SK-N-SH (cell line): ENCODE data around the gene SVIL.

Experiments used
- CTCF ChIP-seq: fragments of 200-600 bp; sonication (generic); IDR thresholded peaks from 2 replicates; pipeline ENCODE4 v1.6.1; 2017; ENCODE audit warnings: antibody characterized with exemption, mild to moderate bottlenecking, moderate library complexity
- EP300 ChIP-seq, 2 experiments: IDR thresholded peaks; 2 replicates each; pipeline versions ENCODE4 v1.4.0 to v1.6.1; 2012; ENCODE audit warnings: borderline replicate concordance in 1 of 2, low read depth in 1 of 2, low read length in 1 of 2
- EZH2phosphoT487 ChIP-seq: fragments of 200-600 bp; sonication (generic); IDR thresholded peaks from 2 replicates; pipeline ENCODE4 v1.6.1; 2017; ENCODE audit warnings: low read depth, mixed run types, mild to moderate bottlenecking, antibody characterized with exemption, moderate library complexity, borderline replicate concordance
- GABPA ChIP-seq: IDR thresholded peaks from 2 replicates; pipeline ENCODE4 v1.4.0; 2012; ENCODE audit warnings: low read depth, mild to moderate bottlenecking
- GATA2 ChIP-seq: sonication (generic); formaldehyde crosslinking; IDR thresholded peaks from 2 replicates; pipeline ENCODE4 v1.5.0; 2020; ENCODE audit warnings: mild to moderate bottlenecking, missing genetic modification reagents
- JUND ChIP-seq: IDR thresholded peaks from 2 replicates; pipeline ENCODE4 v1.4.0; 2012
- POLR2AphosphoS5 ChIP-seq: IDR thresholded peaks from 2 replicates; pipeline ENCODE4 v1.6.1; 2012; ENCODE audit warnings: low read depth, low read length
- RAD21 ChIP-seq: IDR thresholded peaks from 2 replicates; pipeline ENCODE4 v1.6.1; 2012; ENCODE audit warnings: mild to moderate bottlenecking, low read length
- SIN3A ChIP-seq: IDR thresholded peaks from 2 replicates; pipeline ENCODE4 v1.6.1; 2012; ENCODE audit warnings: low read depth, mild to moderate bottlenecking, low read length, moderate library complexity, borderline replicate concordance
- TAF1 ChIP-seq: IDR thresholded peaks from 2 replicates; pipeline ENCODE4 v1.6.1; 2012; ENCODE audit warnings: low read depth, mild to moderate bottlenecking, low read length, moderate library complexity, borderline replicate concordance
- TEAD4 ChIP-seq: IDR thresholded peaks from 2 replicates; pipeline ENCODE4 v1.4.0; 2012; ENCODE audit warnings: mild to moderate bottlenecking, borderline replicate concordance; ENCODE audit not compliant: insufficient read depth
- USF2 ChIP-seq: fragments of 150-350 bp; IDR thresholded peaks from 2 replicates; pipeline ENCODE4 v1.6.1; 2017; ENCODE audit warnings: antibody characterized with exemption, low read length, low read depth, borderline replicate concordance
- YY1 ChIP-seq: IDR thresholded peaks from 2 replicates; pipeline ENCODE4 v1.4.0; 2012; ENCODE audit warnings: low read depth, mild to moderate bottlenecking
- ZBTB33 ChIP-seq: IDR thresholded peaks from 2 replicates; pipeline ENCODE4 v1.4.0; 2012; ENCODE audit warnings: low read depth, borderline replicate concordance

- TF ChIP-seq CTCF, result no peak
- no peak for TF ChIP-seq YY1
- no peak for TF ChIP-seq JUND
- TF ChIP-seq GABPA, result no peak
- no peak for TF ChIP-seq EZH2phosphoT487
- no peak for TF ChIP-seq TAF1
- no peak for TF ChIP-seq TEAD4
- no peak for TF ChIP-seq POLR2AphosphoS5
- no peak for TF ChIP-seq GATA2 (CRISPR knock-in tag)
- no peak for TF ChIP-seq ZBTB33
- no peak for TF ChIP-seq RAD21
- TF ChIP-seq EP300 (IDR thresholded peaks at IDR 0.05; ENCODE audit: borderline replicate concordance in 1 of 2, low read depth in 1 of 2, low read length in 1 of 2), result no peak
- no peak for TF ChIP-seq USF2
- TF ChIP-seq SIN3A, result no peak
Measured at GRCh38 chr10:29534590-29534989, 100.2 kb downstream of the SVIL start.
